GM23338 (cell line): ENCODE data around the gene APOH. TPM values are rescaled to one million over a fixed set of nuclear protein-coding genes. Genes with fewer than 3 reads are reported as not detected.

ENCODE experiments used
- ATAC-seq: fragments of 200-7000 bp; cut with Tn5 transposase; 3 replicates; pipeline ENCODE4 v1.9.1; 2020
- DNase-seq: peaks from one replicate; pipeline ENCODE4 v3.0.0-alpha.2; 2015; ENCODE audit warnings: low spot score
- H2AFZ ChIP-seq: fragments of 200-600 bp; sonication (generic); 2 replicates; pipeline ENCODE4 v1.8.0; 2016; ENCODE audit warnings: antibody characterized with exemption, mild to moderate bottlenecking, moderate library complexity
- H3F3A ChIP-seq: fragments of 200-600 bp; sonication (generic); replicated peaks from 2 replicates; pipeline ENCODE4 v1.8.0; 2017; ENCODE audit warnings: antibody characterized with exemption, mixed run types, low read depth
- H3K27ac ChIP-seq: fragments of 200-600 bp; sonication (generic); 2 replicates; pipeline ENCODE4 v1.6.1; 2016; ENCODE audit warnings: low read depth
- H3K27me3 ChIP-seq: fragments of 200-600 bp; sonication (generic); 2 replicates; pipeline ENCODE4 v1.8.0; 2016; ENCODE audit warnings: mild to moderate bottlenecking, mixed run types, moderate library complexity; ENCODE audit not compliant: insufficient read depth
- H3K36me3 ChIP-seq: fragments of 200-600 bp; sonication (generic); 2 replicates; pipeline ENCODE4 v1.8.0; 2016; ENCODE audit warnings: mild to moderate bottlenecking; ENCODE audit not compliant: insufficient read depth
- H3K4me1 ChIP-seq: fragments of 200-600 bp; sonication (generic); 2 replicates; pipeline ENCODE4 v1.8.0; 2016; ENCODE audit warnings: mild to moderate bottlenecking, moderate library complexity; ENCODE audit not compliant: insufficient read depth
- H3K4me2 ChIP-seq: fragments of 200-600 bp; sonication (generic); 2 replicates; pipeline ENCODE4 v1.7.1; 2017; ENCODE audit warnings: mixed run types
- H3K4me3 ChIP-seq: fragments of 200-600 bp; sonication (generic); 2 replicates; pipeline ENCODE4 v1.6.1; 2016; ENCODE audit warnings: mixed run types
- H3K79me2 ChIP-seq: fragments of 200-600 bp; sonication (generic); replicated peaks from 2 replicates; pipeline ENCODE4 v1.8.0; 2017; ENCODE audit warnings: mild to moderate bottlenecking; ENCODE audit not compliant: insufficient read depth
- H3K9me2 ChIP-seq: fragments of 200-600 bp; sonication (generic); 2 replicates; pipeline ENCODE4 v1.8.0; 2017; ENCODE audit not compliant: insufficient read depth
- H4K20me1 ChIP-seq: fragments of 200-600 bp; sonication (generic); replicated peaks from 2 replicates; pipeline ENCODE4 v1.8.0; 2017; ENCODE audit warnings: mild to moderate bottlenecking; ENCODE audit not compliant: insufficient read depth
- H3K27ac Mint-ChIP-seq: 2 replicates; pipeline ENCODE4 v1.8.0; 2020; ENCODE audit warnings: inconsistent platforms, mild to moderate bottlenecking, moderate library complexity, mixed read lengths
- H3K27me3 Mint-ChIP-seq: 3 replicates; pipeline ENCODE4 v1.8.0; 2022; ENCODE audit warnings: low read depth, mild to moderate bottlenecking, moderate library complexity, mixed read lengths, inconsistent platforms; ENCODE audit not compliant: insufficient read depth, poor library complexity
- H3K36me3 Mint-ChIP-seq: 3 replicates; pipeline ENCODE4 v1.8.0; 2021; ENCODE audit warnings: low read depth, mild to moderate bottlenecking, inconsistent platforms, moderate library complexity, mixed read lengths
- H3K4me1 Mint-ChIP-seq: 3 replicates; pipeline ENCODE4 v1.8.0; 2020; ENCODE audit warnings: mild to moderate bottlenecking, inconsistent platforms, mixed read lengths
- H3K4me3 Mint-ChIP-seq: 3 replicates; pipeline ENCODE4 v1.8.0; 2021; ENCODE audit warnings: moderate library complexity, mild to moderate bottlenecking, inconsistent platforms, mixed read lengths
- H3K9me3 Mint-ChIP-seq: 3 replicates; pipeline ENCODE4 v1.8.0; 2020; ENCODE audit warnings: moderate library complexity, mild to moderate bottlenecking, inconsistent platforms, mixed read lengths
- CTCF ChIP-seq, 2 experiments: fragments of 200-600 bp in 1 of 2; sonication (generic) in 1 of 2; conservative IDR thresholded peaks; 2 replicates each; pipeline versions ENCODE4 v1.5.1 to v1.6.1; 2016 to 2017; ENCODE audit warnings: antibody characterized with exemption in 2 of 2, low read depth in 2 of 2, mild to moderate bottlenecking in 2 of 2, moderate library complexity in 1 of 2
- ETS1 ChIP-seq: IDR thresholded peaks from 2 replicates; pipeline ENCODE4 v1.6.1; 2016; ENCODE audit warnings: antibody characterized with exemption
- EZH2 ChIP-seq: fragments of 200-600 bp; sonication (generic); IDR thresholded peaks from one replicate; pipeline ENCODE4 v1.8.0; 2017; ENCODE audit warnings: antibody characterized with exemption, mild to moderate bottlenecking, low read depth; ENCODE audit not compliant: unreplicated experiment
- EZH2phosphoT487 ChIP-seq: fragments of 200-600 bp; sonication (generic); IDR thresholded peaks from one replicate; pipeline ENCODE4 v1.8.1; 2018; ENCODE audit warnings: antibody characterized with exemption; ENCODE audit not compliant: unreplicated experiment
- JUNB ChIP-seq: IDR thresholded peaks from one replicate; pipeline ENCODE4 v1.6.1; 2016; ENCODE audit warnings: antibody characterized with exemption; ENCODE audit not compliant: unreplicated experiment
- POLR2AphosphoS5 ChIP-seq: IDR thresholded peaks from 2 replicates; pipeline ENCODE4 v1.6.1; 2016; ENCODE audit warnings: antibody characterized with exemption, low read depth
- REST ChIP-seq: IDR thresholded peaks from one replicate; pipeline ENCODE4 v1.6.1; 2018; ENCODE audit warnings: antibody characterized with exemption; ENCODE audit not compliant: unreplicated experiment
- ZNF114 ChIP-seq: fragments of 250-450 bp; sonication (Bioruptor Pico); IDR thresholded peaks from 2 replicates; pipeline ENCODE4 v1.5.0; 2020; ENCODE audit warnings: mild to moderate bottlenecking, moderate library complexity
- ZNF462 ChIP-seq: fragments of 250-450 bp; sonication (Bioruptor Pico); IDR thresholded peaks from 2 replicates; pipeline ENCODE4 v1.5.0; 2020; ENCODE audit warnings: mild to moderate bottlenecking, moderate library complexity
- polyA plus RNA-seq: library from polyadenylated mRNA; unstranded; fragments of >200 nt; fragmentation: Nextera tagmentation; extraction: Ambion mirVana; gene quantifications from 2 replicates; pipeline ENCODE4 v1.2.1, GENCODE V29; 2016
- total RNA-seq: library from RNA; depleted of rRNA; stranded (reverse); fragments of >200 nt; shearing (Covaris generic); gene quantifications from 2 replicates; pipeline ENCODE4 v1.2.3, GENCODE V29; 2014

APOH gene
- total and polyA plus RNA-seq, 2 experiments from 2014 or later = not detected

- no peaks in the 10 kb centered on the region for H3K36me3 Mint-ChIP-seq
- H3K4me2 ChIP-seq = no peak overlapping the region
- H3K27me3 Mint-ChIP-seq = peaks cover 7% of the 10 kb centered on the region
- H3K27ac Mint-ChIP-seq = no peak overlapping the region
- H3K27ac ChIP-seq = no peak overlapping the region
- no peak overlapping the region for H2AFZ ChIP-seq
- no peaks in the 10 kb centered on the region for H3K79me2 ChIP-seq
- H3K4me1 Mint-ChIP-seq = no peaks in the 10 kb centered on the region
- no peaks in the 10 kb centered on the region for H3F3A ChIP-seq
- H3K27me3 ChIP-seq = no peaks in the 10 kb centered on the region
- H3K4me3 ChIP-seq = no peak overlapping the region
- TF ChIP-seq ZNF114 (no peak), EZH2phosphoT487 (no peak), POLR2AphosphoS5 (no peak), ETS1 (no peak), REST (no peak)
- H3K9me3 Mint-ChIP-seq = no peaks in the 10 kb centered on the region
- DNase-seq (no peak), ATAC-seq (no peak)
- no peaks in the 10 kb centered on the region for H3K4me1 ChIP-seq
- H4K20me1 ChIP-seq = no peaks in the 10 kb centered on the region
- no peaks in the 10 kb centered on the region for H3K9me2 ChIP-seq
- H3K4me3 Mint-ChIP-seq = no peak overlapping the region
- H3K36me3 ChIP-seq = no peaks in the 10 kb centered on the region
These were observed 48.0 kb upstream of the APOH start for GRCh38 chr17:66277191-66277590.

- Mint-ChIP-seq H3K27ac (no peak overlapping the region), H3K27me3 (peaks cover 7% of the 10 kb centered on the region)
- no peaks in the 10 kb centered on the region for H3F3A ChIP-seq
- TF ChIP-seq EZH2phosphoT487 (no peak), EZH2 (no peak), ZNF462 (CRISPR knock-in tag) (no peak), ZNF114 (no peak), JUNB (no peak), CTCF (conservative IDR thresholded peaks at IDR 0.05; ENCODE audit: low read depth in 2 of 2) (no peak)
These were observed 47.2 kb upstream of the APOH start for GRCh38 chr17:66276328-66276937.

More at GRCh38 chr17:66276328-66276937, 47.2 kb upstream of the APOH start:
- DNase-seq = no peak
- no peaks in the 10 kb centered on the region for H3K27me3 ChIP-seq
- H3K27ac ChIP-seq = no peak overlapping the region
- no peak overlapping the region for H3K4me3 ChIP-seq
- H3K4me1 Mint-ChIP-seq = no peaks in the 10 kb centered on the region
- no peaks in the 10 kb centered on the region for H3K9me2 ChIP-seq
- no peak overlapping the region for H2AFZ ChIP-seq
- no peaks in the 10 kb centered on the region for H3K79me2 ChIP-seq
- H3K36me3 Mint-ChIP-seq = no peaks in the 10 kb centered on the region
- no peak for ATAC-seq
- H4K20me1 ChIP-seq = no peaks in the 10 kb centered on the region
- H3K4me1 ChIP-seq = no peaks in the 10 kb centered on the region
- peaks cover 4% of the 10 kb centered on the region; the same call in 2 of the 3 replicates for H3K9me3 Mint-ChIP-seq
- no peak overlapping the region for H3K4me2 ChIP-seq
- H3K36me3 ChIP-seq = no peaks in the 10 kb centered on the region
- no peak overlapping the region for H3K4me3 Mint-ChIP-seq
